CD4-positive, alpha-beta T cell treated with Interleukin-6 at 100 ng/mL for 8 hours (primary cell): ENCODE data around the gene PAX3.

Experiments
- DNase-seq: peaks from one replicate; pipeline ENCODE4 v3.0.0-alpha.2; 2020; ENCODE audit warnings: mixed read lengths, low spot score

PAX3 gene

GRCh38 chr2:222310747-222311318 is 12.0 kb upstream of the PAX3 start:
- DNase-seq = no peak

GRCh38 chr2:222309766-222310165 is 11.0 kb upstream of the PAX3 start:
- DNase-seq = no peak

GRCh38 chr2:222309361-222309760 is 10.6 kb upstream of the PAX3 start:
- DNase-seq = no peak

- DNase-seq = no peak
These were observed 9.4 kb upstream of the PAX3 start for GRCh38 chr2:222307978-222308730.

- DNase-seq = no peak
These were observed 8.5 kb upstream of the PAX3 start for GRCh38 chr2:222307143-222307756.

GRCh38 chr2:222306393-222307142 is 7.8 kb upstream of the PAX3 start:
- no peak for DNase-seq

- DNase-seq = no peak
These were observed 7.0 kb upstream of the PAX3 start for GRCh38 chr2:222305516-222306392.

- no peak for DNase-seq
These were observed 6.1 kb upstream of the PAX3 start for GRCh38 chr2:222304737-222305515.

- no peak for DNase-seq
These were observed 5.3 kb upstream of the PAX3 start for GRCh38 chr2:222303828-222304736.

GRCh38 chr2:222303045-222303827 is 4.4 kb upstream of the PAX3 start:
- DNase-seq = no peak

GRCh38 chr2:222302178-222303018 is 3.6 kb upstream of the PAX3 start:
- DNase-seq = no peak

- DNase-seq = no peak
These were observed 3.0 kb upstream of the PAX3 start for GRCh38 chr2:222301796-222302118.

- DNase-seq = no peak
These were observed 2.4 kb upstream of the PAX3 start for GRCh38 chr2:222301053-222301795.

- no peak for DNase-seq
These were observed 1.9 kb upstream of the PAX3 start for GRCh38 chr2:222300726-222301052.

- DNase-seq = no peak
These were observed 1.3 kb upstream of the PAX3 start for GRCh38 chr2:222299906-222300725.

- DNase-seq = no peak
These were observed 842 bp downstream of the PAX3 start for GRCh38 chr2:222298001-222298310.

GRCh38 chr2:222297600-222297935 is 1.2 kb downstream of the PAX3 start:
- no peak for DNase-seq
